Measurements from ENCODE around the gene ZBTB3.
"Not testable (repeated sequence)": the region's sequence is repeated elsewhere in the genome, so short reads cannot be mapped to it uniquely, and the experiment has no call there.

Gene ZBTB3

DNA sequence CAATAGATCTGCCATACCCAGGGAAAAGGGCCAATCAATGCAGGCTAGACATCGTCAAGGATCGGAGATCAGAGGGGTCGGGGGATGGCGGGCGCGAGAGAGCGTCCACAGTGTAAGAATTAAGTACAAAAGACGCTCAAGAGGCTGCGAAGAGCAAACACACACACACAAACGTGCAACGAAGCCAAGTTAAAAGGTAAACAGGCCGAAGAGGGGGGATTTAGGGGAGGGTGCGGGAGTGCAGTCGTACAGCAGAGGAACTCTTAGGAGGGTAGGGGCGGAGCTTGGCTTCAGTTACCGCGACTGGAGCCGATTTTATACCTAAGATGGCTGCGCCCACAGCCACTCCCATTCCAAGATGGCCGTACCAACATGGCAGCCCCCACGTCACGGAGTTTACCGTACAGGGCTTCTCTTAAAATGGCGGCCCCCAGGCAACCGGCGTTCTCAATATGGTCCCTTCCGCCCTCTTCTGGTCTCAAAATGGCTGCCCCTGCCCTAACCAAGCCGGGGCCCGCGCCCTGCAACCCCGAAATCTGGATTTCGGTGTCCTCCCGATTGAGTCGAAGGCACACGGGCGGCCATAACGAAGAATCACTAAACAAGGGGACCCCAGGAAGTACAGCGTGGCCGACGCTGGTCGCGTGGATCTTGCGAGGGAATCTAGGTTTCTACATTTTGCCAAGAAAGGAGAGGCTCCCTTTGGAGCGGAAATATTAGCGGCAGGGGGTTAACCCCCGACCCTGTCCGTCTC is 44.5 kb downstream of the ZBTB3 start:
- FAIRE-seq = peak; percentile 93
- peak; percentile 81 for DNase-seq (ENCODE audit: insufficient read length, low spot score)
- TF ChIP-seq POU2F2 (IDR thresholded peaks at IDR 0.05; ENCODE audit: low read depth, low read length) (no peak; the same call in 1 of the 2 replicates), POLR2A (IDR thresholded peaks at IDR 0.05; ENCODE audit: low read depth, low read length) (peak; percentile 82), POLR2AphosphoS5 (IDR thresholded peaks at IDR 0.05; ENCODE audit: low read depth, low read length) (peak; percentile 87), SPI1 (IDR thresholded peaks at IDR 0.05; ENCODE audit: low read depth, low read length) (peak; percentile 36; the same call in 1 of the 2 replicates), PAX5 (IDR thresholded peaks at IDR 0.05; ENCODE audit: insufficient read depth, low read length, severe bottlenecking) (no peak), TAF1 (IDR thresholded peaks at IDR 0.05; ENCODE audit: low read depth, low read length) (peak; percentile 89)

DNA sequence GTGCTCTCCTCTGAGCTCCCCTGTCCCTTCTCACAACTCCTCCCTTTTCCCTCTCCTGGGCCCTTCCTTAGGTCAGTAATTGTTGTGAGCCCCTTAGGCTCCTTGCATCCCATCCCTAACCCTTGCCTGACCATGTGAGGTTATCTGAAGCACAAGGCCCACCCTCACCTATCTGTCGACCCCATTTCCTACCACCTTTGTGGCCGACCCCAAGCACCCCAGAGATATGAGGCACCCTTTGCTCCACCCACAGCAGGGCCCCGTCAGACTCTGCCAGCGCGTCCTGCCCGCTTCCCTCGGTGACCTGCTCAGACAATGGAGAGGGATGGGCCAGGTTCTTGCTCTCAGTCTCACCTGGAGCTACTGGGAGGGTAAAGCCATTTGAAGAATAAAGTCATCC is 45.2 kb downstream of the ZBTB3 start:
- TF ChIP-seq TAF1 (IDR thresholded peaks at IDR 0.05; ENCODE audit: low read depth, low read length) (no peak), POLR2A (IDR thresholded peaks at IDR 0.05; ENCODE audit: low read depth, low read length) (no peak), PAX5 (IDR thresholded peaks at IDR 0.05; ENCODE audit: insufficient read depth, low read length, severe bottlenecking) (no peak), SPI1 (IDR thresholded peaks at IDR 0.05; ENCODE audit: low read depth, low read length) (no peak), POLR2AphosphoS5 (IDR thresholded peaks at IDR 0.05; ENCODE audit: low read depth, low read length) (no peak), POU2F2 (IDR thresholded peaks at IDR 0.05; ENCODE audit: low read depth, low read length) (no peak)
- no peak for DNase-seq (ENCODE audit: insufficient read length, low spot score)
- peak; percentile 20 for FAIRE-seq

DNA sequence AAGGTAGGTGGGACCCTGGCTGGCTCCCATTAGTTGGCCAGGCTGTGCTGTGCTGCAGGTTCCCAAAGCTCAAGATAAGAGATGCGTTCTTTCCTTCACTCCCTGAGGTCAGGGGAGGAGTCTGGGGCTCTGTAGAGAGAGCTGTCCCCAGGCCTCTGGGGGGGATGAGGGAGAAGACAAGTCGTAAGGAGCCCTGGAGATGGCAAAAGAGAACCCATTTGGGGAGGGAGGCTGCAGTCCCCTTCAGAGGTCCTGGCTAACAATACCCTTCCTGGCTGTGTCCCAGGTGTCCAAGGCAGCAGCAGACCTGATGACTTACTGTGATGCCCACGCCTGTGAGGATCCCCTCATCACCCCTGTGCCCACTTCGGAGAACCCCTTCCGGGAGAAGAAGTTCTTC is 45.6 kb downstream of the ZBTB3 start:
- no peak for TF ChIP-seq SPI1 (IDR thresholded peaks at IDR 0.05; ENCODE audit: low read depth, low read length)
- TF ChIP-seq POLR2AphosphoS5 (IDR thresholded peaks at IDR 0.05; ENCODE audit: low read depth, low read length) = no peak
- TF ChIP-seq TAF1 (IDR thresholded peaks at IDR 0.05; ENCODE audit: low read depth, low read length) = no peak
- no peak for TF ChIP-seq POLR2A (IDR thresholded peaks at IDR 0.05; ENCODE audit: low read depth, low read length)
- no peak for TF ChIP-seq PAX5 (IDR thresholded peaks at IDR 0.05; ENCODE audit: insufficient read depth, low read length, severe bottlenecking)
- TF ChIP-seq POU2F2 (IDR thresholded peaks at IDR 0.05; ENCODE audit: low read depth, low read length) = no peak
- DNase-seq (ENCODE audit: insufficient read length, low spot score) = no peak
- FAIRE-seq = no peak

DNA sequence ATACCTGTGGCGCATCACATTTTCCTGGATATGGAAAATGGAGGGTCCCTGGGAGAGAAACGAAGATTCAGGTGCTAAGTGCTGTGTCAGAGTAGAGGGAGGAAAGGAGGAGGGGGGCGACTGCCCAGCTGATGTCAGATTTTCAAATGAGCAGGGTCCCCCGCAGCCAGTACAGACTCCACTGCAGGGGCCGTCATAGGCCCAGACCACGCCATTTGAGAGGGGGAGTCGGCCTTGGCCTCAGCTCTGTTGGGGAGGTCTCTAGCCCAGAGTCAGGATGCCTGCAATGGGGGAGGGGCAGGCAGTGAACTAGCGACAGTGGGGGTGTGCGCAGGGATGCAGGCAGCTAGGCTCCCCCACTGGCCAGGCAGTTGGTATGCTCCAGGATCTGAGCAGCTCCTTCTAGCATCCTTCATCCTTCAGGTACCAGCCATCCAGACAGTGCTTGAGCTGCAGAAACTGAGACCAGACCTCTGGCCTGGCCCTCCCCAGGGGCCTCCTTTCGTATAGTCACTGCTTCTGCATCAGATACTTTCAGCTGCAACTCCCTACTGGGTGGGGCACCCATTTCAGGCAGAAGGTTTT is 46.6 kb downstream of the ZBTB3 start, which contains the start of the genes BSCL2 and GNG3:
TSS of gene BSCL2 (minus strand) at position 148 of the 585 bp plus-strand sequence. CDS start 229 bp downstream, outside the sequence.
TSS of gene GNG3 (plus strand) at position 400 of the 585 bp plus-strand sequence. CDS start 620 bp downstream, outside the sequence.
- FAIRE-seq (no peak), DNase-seq (ENCODE audit: insufficient read length, low spot score) (no peak)
- TF ChIP-seq TAF1 (IDR thresholded peaks at IDR 0.05; ENCODE audit: low read depth, low read length) (no peak), POU2F2 (IDR thresholded peaks at IDR 0.05; ENCODE audit: low read depth, low read length) (no peak), PAX5 (IDR thresholded peaks at IDR 0.05; ENCODE audit: insufficient read depth, low read length, severe bottlenecking) (no peak), POLR2AphosphoS5 (IDR thresholded peaks at IDR 0.05; ENCODE audit: low read depth, low read length) (no peak), SPI1 (IDR thresholded peaks at IDR 0.05; ENCODE audit: low read depth, low read length) (no peak), POLR2A (IDR thresholded peaks at IDR 0.05; ENCODE audit: low read depth, low read length) (no peak)

DNA sequence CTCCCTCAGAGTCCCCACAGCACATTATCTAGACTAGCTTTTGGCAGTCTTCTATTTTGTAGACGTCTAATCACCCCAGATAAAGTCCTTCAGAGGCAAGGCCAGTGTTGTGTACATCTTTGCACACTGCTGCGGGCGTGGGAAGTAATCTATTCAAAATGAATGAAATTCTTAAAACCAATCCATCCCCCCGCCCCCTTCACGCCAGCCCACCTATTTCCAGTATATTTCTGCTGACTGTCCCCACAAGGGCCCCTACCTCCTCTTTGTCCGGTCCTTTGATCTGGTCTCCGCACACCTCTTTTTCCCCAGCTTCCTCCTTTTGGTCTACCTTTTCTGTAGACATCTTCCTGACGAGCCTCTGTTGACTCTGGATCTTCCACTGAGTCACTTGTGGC is 47.1 kb downstream of the ZBTB3 start:
- FAIRE-seq (no peak), DNase-seq (ENCODE audit: insufficient read length, low spot score) (no peak)
- TF ChIP-seq POLR2AphosphoS5 (IDR thresholded peaks at IDR 0.05; ENCODE audit: low read depth, low read length) (no peak), SPI1 (IDR thresholded peaks at IDR 0.05; ENCODE audit: low read depth, low read length) (no peak), POU2F2 (IDR thresholded peaks at IDR 0.05; ENCODE audit: low read depth, low read length) (no peak), PAX5 (IDR thresholded peaks at IDR 0.05; ENCODE audit: insufficient read depth, low read length, severe bottlenecking) (no peak), TAF1 (IDR thresholded peaks at IDR 0.05; ENCODE audit: low read depth, low read length) (no peak), POLR2A (IDR thresholded peaks at IDR 0.05; ENCODE audit: low read depth, low read length) (no peak)

DNA sequence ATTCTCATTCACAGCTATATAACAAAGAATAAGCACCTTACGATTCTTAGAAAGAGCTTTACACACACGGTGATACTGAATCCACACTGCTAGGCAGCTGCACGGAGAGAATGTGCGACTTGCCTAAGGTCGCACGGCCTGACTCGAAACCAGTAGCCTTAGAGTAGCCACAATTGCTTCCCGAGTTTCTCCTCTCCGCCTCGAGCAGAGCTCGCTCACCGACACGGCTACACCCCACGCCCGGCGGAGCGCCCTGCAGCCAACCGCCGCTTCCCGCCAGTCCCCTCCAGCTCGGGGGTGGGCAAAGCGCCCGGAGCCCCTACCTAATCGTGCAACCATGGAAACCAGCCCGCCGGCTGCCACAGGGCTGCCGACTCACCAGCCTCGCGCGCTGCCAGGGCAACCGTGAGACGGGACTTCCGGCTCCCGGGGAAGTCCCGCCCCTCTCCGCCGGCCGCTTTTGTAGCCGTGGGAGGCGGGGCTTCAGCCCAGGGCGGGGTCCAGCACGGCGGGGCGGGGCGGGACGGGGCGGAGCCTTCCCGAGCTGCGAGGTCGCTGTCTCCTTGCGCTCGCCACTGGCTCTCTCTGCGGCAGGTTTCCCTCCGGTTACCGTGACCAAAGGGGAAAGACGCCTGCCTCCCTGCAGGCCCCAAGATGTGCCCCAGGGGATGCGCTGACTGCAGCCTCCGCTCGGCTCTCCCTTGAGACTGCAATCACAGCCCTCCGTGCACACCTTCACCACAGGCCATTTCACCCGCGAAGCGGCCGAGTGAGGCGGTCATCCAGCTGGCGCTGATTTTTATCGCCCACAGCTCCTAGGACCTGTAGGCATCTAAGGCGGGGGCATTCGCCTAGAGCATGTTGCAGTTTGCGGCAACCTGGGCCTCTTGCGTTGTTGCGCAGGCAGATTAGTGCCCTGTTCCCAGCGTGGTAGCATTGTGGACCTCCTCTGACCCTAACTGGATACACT is 47.8 kb downstream of the ZBTB3 start:
- DNase-seq (ENCODE audit: insufficient read length, low spot score) (peak; percentile 94), FAIRE-seq (peak; percentile 86)
- no peak for TF ChIP-seq POLR2A (IDR thresholded peaks at IDR 0.05; ENCODE audit: low read depth, low read length)
- TF ChIP-seq POU2F2 (IDR thresholded peaks at IDR 0.05; ENCODE audit: low read depth, low read length) = no peak
- TF ChIP-seq PAX5 (IDR thresholded peaks at IDR 0.05; ENCODE audit: insufficient read depth, low read length, severe bottlenecking) = no peak
- TF ChIP-seq SPI1 (IDR thresholded peaks at IDR 0.05; ENCODE audit: low read depth, low read length) = no peak
- TF ChIP-seq POLR2AphosphoS5 (IDR thresholded peaks at IDR 0.05; ENCODE audit: low read depth, low read length) = no peak
- TF ChIP-seq TAF1 (IDR thresholded peaks at IDR 0.05; ENCODE audit: low read depth, low read length) = no peak

DNA sequence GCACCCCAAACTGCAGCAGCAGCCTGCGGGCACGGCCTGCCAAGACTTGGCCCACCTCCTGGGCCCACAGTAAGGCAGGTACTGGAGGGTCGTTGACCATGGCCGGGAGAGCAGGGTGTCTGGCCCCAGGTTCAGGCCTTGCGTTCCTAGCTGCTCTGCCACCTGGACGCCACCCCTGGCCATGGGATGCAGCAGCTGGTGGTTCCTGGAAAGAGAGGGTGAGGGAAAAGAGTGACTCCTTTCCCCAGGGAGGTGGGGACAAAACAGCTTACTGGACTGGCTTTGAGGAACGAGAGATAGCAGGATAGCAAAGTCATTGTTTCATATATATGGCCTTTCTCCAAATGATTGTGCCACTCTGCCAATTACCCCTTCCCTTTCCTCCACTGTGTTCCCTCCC is 48.5 kb downstream of the ZBTB3 start:
- TF ChIP-seq SPI1 (IDR thresholded peaks at IDR 0.05; ENCODE audit: low read depth, low read length) (no peak), TAF1 (IDR thresholded peaks at IDR 0.05; ENCODE audit: low read depth, low read length) (no peak), POU2F2 (IDR thresholded peaks at IDR 0.05; ENCODE audit: low read depth, low read length) (no peak), POLR2AphosphoS5 (IDR thresholded peaks at IDR 0.05; ENCODE audit: low read depth, low read length) (no peak), POLR2A (IDR thresholded peaks at IDR 0.05; ENCODE audit: low read depth, low read length) (no peak), PAX5 (IDR thresholded peaks at IDR 0.05; ENCODE audit: insufficient read depth, low read length, severe bottlenecking) (no peak)
- no peak for FAIRE-seq
- DNase-seq (ENCODE audit: insufficient read length, low spot score) = no peak

DNA sequence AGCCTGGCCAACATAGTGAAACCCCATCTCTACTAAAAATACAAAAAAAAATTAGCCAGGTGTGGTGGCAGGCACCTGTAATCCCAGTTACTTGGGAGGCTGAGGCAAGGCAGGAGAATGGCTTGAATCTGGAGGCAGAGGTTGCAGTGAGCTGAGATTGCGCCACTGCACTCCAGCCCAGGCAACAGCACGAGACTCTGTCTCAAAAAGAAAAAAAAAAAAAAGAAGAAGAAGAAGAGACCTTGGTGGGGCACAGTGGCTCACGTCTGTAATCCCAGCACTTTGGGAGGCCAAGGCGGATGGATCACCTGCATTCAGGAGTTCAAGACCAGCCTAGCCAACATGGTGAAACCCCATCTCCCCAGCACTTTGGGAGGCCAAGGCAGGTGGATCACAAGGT is 50.0 kb downstream of the ZBTB3 start:
- not testable (repeated sequence) for DNase-seq (ENCODE audit: insufficient read length, low spot score); FAIRE-seq

DNA sequence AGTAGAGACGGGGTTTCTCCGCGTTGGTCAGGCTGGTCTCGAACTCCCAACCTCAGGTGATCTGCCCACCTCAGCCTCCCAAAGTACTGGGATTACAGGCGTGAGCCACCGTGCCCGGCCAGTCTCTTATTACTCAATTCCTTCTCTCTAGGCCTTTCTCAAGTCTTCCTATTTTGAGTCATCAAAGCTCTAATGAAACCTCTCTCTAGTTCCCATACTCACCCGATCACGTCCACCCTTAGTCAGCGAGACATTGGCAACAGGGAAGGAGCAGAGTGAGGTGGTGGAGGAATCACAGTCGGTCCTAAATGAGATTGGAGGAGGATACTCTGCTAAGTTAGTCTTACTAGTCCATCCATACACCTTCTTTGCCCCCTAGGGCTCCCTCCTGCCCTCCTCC is 51.7 kb downstream of the ZBTB3 start:
- no peak for DNase-seq (ENCODE audit: insufficient read length, low spot score)
- no peak for FAIRE-seq
- TF ChIP-seq TAF1 (IDR thresholded peaks at IDR 0.05; ENCODE audit: low read depth, low read length) (no peak), POLR2AphosphoS5 (IDR thresholded peaks at IDR 0.05; ENCODE audit: low read depth, low read length) (no peak), PAX5 (IDR thresholded peaks at IDR 0.05; ENCODE audit: insufficient read depth, low read length, severe bottlenecking) (no peak)

All from GM12891 (cell line).